ENCODE results near the gene TRAM2.
A peak's percentile ranks its signal among the peaks of the same experiment; 100 is the strongest.

TRAM2 gene

DNA sequence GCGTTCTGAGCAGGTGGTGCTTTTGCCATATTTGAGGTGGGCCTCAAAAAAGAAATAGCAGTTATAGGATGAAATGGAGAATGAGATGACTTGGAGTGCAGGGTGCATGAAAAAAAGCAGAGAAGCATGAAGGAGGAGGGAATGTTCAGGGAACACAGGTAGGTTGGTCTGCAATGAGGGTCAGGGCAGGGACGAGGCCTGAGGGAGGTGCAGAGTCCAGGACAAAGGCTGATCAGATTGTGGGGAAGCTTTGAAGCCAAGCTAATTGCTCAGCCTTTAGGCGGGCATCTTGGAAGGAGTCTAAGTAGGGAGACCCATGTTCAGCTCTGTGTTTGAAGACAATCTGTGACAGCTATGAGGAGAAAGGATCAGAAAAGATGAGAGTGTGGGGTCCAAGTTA is 12.0 kb downstream of the TRAM2 start:
- no peak for DNase-seq

GRCh38 chr6:52562911-52563310 is 13.9 kb downstream of the TRAM2 start:
- no peak for DNase-seq

DNA sequence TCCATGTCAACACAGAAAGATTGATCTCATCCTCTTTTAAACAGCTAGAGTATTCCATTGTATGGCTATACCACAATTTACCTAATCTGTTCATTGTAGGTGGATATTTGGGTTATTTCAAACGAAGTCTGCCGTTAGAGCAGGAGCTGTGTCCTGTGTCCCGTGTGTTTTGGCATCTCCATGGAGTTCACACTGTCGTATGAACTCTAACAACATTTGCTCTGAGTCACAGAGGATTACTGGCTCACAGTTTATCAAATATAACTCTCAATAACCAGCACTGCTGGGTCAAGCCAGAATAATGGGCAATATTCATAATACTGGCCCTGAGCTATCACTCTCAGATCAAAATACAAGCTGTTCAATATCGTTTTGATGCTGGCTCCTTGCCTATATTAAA is 16.4 kb downstream of the TRAM2 start:
- no peak for DNase-seq

DNA sequence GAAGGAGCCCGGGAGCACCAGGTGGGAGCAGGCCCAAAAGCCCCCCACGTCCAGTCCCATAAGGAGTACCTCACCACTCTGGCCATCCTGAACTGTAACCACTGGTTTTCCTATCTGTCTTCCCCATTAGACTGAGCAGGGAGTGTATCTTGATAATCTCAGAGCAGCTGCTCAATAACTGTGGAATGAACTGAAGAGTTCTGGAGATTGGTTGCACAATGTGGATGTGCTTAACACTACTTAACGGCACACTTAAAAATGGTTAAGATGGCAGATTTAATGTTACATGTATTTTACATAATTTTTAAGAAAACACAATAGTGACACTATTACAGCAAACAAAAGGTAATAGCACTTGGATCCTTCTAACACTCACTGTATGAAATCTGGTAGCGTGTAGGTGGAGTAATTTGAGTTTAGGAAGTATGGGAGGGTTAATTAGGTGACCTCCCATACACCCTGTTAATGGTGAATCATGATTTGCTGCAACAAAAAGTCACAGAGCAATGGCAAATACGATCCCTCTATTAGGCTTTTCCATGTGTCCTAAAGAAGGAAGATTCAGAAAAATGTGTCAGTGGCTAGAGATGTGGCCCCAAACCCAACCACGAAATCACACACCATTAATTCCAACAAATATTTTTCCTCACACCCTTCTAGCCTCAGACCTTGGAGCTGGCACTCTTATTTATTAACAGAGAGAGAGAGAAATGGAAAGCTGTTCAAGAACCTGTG is 18.4 kb downstream of the TRAM2 start:
- DNase-seq: no peak

- DNase-seq: no peak
These were observed 19.2 kb downstream of the TRAM2 start for GRCh38 chr6:52557389-52558265.

- no peak for DNase-seq
These were observed 21.2 kb downstream of the TRAM2 start for GRCh38 chr6:52555518-52556233.

DNA sequence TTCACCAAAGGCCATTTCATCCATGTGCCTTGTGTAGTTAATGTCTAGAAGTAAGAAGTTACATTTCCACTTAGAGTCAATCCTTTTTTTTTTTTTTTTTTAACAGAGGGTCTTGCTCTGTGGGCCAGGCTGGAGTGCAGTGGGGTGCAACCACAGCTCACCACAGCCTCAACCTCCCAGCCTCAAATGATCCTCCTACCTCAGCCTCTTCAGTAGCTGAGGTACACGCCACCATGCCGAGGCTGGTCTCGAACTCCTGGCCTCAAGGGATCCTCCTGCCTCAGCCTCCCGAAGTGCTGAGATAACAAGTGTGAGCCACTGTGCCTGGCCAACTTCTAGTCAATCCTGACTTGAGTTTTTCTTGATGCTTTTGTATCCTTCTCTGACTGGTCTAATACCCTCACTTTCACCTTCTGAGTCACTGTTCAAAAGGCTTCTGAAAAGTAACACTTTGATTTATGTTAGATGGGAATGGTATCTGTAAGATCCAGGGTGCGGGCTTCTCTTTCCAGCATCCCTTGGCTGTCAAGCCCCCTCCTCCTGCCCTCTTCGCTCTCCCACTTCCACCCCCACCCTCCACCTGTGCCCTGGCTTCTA is 22.1 kb downstream of the TRAM2 start:
- no peak for DNase-seq

DNA sequence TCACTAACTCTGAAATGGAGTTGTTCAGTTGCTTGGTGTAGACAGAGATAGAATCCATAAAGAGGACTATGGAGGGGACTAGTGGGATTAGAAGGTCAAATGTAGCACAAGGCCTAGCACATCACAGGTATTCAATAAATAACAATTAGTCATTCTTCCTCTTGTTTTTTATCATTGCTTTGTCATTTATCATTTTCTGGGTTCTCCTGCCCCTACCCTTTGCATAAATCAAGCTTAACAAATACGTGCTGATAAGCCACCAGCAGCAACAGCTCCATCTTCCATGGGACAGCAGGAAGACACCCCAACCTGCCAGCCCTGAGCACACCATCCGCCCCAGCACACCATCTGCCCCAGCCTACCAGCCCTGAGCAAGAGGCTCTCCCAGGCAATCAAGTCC is 23.1 kb downstream of the TRAM2 start:
- no peak for DNase-seq

DNA sequence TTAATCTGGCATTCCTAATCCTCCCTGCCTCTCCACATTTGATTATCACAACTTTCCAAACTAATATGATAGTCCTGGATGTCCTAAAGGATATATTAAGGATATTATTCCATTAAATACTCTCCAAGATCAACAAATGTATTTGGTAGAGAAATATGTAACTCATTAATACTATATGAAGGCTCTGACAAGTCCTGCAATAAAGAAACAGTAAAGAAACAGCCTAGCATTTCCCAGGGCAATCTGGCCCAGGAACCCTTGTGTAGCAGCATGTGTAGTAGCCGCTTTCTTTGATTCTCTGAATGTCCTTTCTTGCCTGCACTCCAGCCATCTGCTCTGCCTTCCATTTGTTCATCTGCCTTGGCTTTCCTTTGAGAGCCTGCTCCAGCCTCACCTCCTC is 23.7 kb downstream of the TRAM2 start:
- DNase-seq: no peak

- no peak for DNase-seq
These were observed 24.6 kb downstream of the TRAM2 start for GRCh38 chr6:52552278-52552643.

- DNase-seq: peak; percentile 45 to 73
These were observed 25.2 kb downstream of the TRAM2 start for GRCh38 chr6:52551483-52552277.

DNA sequence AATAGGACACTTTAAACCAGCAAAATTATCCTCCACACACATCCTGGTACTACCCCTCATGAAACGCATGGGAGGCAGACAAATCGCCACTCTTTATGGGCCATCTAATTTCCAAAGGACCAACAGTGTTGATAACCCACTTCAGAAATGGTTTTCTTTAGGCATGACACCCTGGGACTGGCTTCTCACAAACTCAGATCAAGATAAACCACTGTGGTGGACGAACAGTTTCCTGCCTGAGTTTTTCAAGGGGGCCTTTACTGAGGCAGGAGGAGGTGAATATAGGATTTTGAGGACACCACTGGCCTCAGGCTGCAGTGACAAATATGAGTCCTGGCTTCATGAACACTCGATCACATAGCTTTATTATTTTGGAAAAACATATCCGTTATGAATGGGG is 26.0 kb downstream of the TRAM2 start:
- no peak for DNase-seq

DNA sequence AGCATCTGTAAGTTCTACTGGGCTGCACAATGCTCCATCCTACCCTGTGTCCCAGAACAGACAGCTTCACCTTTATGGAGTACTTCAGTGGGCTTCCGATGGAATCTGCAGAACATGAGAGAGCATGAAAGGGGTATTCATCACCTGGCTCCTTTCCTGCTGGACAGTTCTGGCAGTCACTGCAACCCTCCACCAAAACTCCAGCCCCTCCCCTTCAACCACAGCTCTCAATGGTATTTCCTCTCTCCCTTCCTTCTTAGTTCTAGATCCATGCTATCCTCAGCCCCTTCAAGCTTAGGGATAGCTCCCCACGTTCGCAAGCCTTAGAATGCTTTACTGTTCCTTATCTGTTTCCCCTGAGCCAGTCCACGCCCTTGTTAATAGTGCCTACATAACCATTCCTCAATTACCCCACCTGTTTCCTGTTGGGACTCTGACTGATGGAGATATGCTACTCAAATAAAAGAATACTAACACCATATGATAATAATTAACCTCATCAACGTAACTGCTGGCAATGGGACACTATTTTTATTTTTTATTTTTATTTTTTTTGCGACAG is 26.8 kb downstream of the TRAM2 start:
- no peak for DNase-seq

GRCh38 chr6:52549428-52549827 is 27.4 kb downstream of the TRAM2 start:
- DNase-seq: no peak

DNA sequence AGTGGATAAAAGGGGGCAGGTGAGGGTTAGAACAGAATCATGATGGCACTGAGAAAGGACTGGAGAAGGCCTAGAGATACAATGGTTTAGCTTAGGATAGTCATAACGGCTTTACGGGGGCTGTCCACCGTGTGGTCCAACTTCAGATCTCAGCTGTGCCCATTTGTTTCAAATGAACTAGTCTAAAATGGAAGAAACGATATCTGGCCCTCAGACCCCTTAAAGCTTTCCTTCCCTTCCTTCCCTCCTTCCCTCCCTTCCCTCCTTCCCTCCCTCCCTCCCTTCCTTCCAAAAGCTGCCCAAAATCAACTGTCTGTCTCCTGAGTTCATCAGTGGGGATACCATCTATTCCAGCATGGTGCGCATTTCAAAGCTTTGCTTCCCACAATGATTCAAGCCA is 27.9 kb downstream of the TRAM2 start:
- no peak for DNase-seq

GRCh38 chr6:52548353-52548713 is 28.5 kb downstream of the TRAM2 start:
- DNase-seq: no peak

GRCh38 chr6:52547647-52548352 is 29.1 kb downstream of the TRAM2 start:
- no peak for DNase-seq

GRCh38 chr6:52546678-52547077 is 30.2 kb downstream of the TRAM2 start:
- DNase-seq: no peak

DNA sequence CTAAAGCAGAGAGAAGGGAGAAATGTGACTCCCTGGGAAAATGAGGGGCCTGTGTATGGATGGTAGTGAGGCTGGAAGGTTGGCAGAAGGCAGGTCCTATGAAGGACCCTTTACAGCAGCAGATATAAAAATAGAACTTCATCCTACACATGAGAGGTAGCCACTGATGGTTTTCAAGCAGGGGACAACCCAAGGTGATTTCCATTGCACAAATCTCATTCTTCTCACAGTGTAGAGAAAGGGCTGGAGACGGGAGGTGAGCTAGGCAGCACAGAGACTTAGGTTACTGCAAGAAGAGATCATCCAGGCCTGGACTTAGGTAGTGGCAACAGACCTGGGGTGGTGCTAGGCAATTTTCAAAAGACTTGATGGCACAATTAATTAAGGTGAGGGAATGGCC is 30.7 kb downstream of the TRAM2 start:
- DNase-seq: no peak

DNA sequence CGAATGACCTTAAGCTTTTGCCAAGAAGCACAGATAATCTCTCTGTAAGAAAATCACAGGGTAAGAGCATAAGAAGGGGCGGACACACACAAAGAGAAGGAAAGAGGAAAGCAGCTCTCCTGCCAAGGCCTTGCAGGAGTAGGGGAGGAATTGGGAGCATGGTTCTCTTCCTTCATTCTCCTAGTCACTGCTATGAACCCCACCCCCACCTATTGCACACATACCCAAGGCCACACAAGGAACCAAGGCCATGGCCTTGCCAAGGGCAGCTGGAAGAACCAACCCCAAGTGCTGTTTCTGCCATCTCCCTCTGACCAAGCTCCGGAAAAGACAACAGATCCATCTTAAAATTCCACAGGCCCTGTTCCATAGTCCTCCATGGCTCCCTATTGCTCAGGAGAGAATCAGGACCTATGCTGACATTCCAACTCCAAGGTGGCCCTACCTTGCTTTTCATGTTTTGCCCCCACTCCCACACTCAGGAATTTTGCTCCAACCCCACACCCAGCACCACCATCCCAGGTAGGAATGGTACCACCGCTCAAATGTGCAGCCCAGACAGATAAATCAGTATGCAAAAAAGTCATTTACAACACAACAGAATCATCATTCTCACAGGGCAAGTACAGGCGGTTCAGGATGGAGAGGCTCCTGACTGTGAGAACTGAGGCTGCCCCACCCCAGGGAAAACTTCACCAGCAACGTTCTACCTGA is 31.3 kb downstream of the TRAM2 start:
- no peak for DNase-seq

Measured in NCI-H446 (cell line).